ENCODE results near the gene ADCK1.
"Not testable (repeated sequence)": the region's sequence is repeated elsewhere in the genome, so short reads cannot be mapped to it uniquely, and the experiment has no call there.

Gene ADCK1

GRCh38 chr14:77794357-77794756 is 5.6 kb upstream of the ADCK1 start:
- H3K27me3 Mint-ChIP-seq, result peaks cover 11% of the 10 kb centered on the region
- H3K36me3 Mint-ChIP-seq, result no peaks in the 10 kb centered on the region
- H3K27ac Mint-ChIP-seq, result no peak overlapping the region
- H3K4me1 Mint-ChIP-seq, result peaks cover under 1% of the 10 kb centered on the region
- no peaks in the 10 kb centered on the region for H3K9me3 Mint-ChIP-seq
- no peak overlapping the region for H3K4me3 Mint-ChIP-seq
- no peak for ATAC-seq

- H3K4me3 Mint-ChIP-seq, result peak overlapping the region; percentile 86
- ATAC-seq, H3K27me3 Mint-ChIP-seq: not testable (repeated sequence)
Observed at GRCh38 chr14:77799456-77799855, 453 bp upstream of the ADCK1 start.

DNA sequence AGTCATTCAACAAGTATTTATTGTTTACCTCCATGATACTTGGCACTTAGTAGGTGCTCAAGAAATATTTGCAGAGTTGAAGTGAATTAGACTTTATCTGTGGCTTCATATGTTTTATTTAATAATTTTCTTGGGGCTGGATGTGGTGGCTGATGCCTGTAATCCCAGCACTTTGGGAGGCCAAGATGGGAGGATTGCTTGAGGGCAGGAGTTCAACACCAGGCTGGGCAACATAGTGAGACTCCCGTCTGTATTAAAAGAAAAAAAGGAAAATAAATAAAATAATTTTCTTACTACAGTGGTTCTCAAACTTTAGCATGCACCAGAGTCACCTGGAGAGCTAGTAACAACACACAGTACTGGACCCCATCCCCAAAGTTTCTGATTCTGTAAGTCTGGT is 905 bp downstream of the ADCK1 start:
- H3K36me3 Mint-ChIP-seq, result no peaks in the 10 kb centered on the region
- H3K9me3 Mint-ChIP-seq, result no peaks in the 10 kb centered on the region
- H3K4me1 Mint-ChIP-seq, result peaks cover 10% of the 10 kb centered on the region
- peak overlapping the region; percentile 86 for H3K4me3 Mint-ChIP-seq
- H3K27me3 Mint-ChIP-seq, result no peaks in the 10 kb centered on the region
- peak overlapping the region; percentile 90 for H3K27ac Mint-ChIP-seq
- no peak for ATAC-seq

More at GRCh38 chr14:77799456-77799855, 453 bp upstream of the ADCK1 start:
- H3K36me3 Mint-ChIP-seq, H3K9me3 Mint-ChIP-seq: not testable (repeated sequence)
- peak overlapping the region; percentile 90 for H3K27ac Mint-ChIP-seq
- peaks cover 10% of the 10 kb centered on the region for H3K4me1 Mint-ChIP-seq

DNA sequence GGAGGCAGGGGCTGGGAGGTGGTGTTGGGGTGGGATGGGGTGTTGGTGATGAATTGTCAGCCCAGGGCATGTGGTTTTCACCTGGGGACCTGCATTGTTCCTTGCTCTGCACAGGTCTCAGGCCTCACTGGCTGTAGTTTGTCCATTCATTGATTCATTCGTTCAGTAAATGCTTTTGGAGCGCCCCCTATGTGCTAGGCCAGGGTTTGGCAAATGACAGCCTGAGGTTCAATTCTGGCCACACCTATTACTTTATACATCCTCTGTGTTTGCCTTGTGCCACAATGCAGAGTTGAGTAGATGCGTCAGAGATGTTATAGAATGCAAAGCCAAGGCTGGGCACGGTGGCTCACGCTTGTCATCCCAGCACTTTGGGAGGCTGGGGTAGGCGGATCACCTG is 4.7 kb downstream of the ADCK1 start:
- Mint-ChIP-seq H3K4me3 (no peak overlapping the region), H3K36me3 (no peaks in the 10 kb centered on the region), H3K9me3 (no peaks in the 10 kb centered on the region), H3K4me1 (peaks cover 14% of the 10 kb centered on the region), H3K27ac (no peak overlapping the region), H3K27me3 (no peaks in the 10 kb centered on the region)
- no peak for ATAC-seq

GRCh38 chr14:77805706-77806105 is 5.8 kb downstream of the ADCK1 start:
- Mint-ChIP-seq H3K36me3 (peaks cover 1% of the 10 kb centered on the region), H3K4me1 (peaks cover 6% of the 10 kb centered on the region), H3K9me3 (no peaks in the 10 kb centered on the region), H3K27me3 (no peaks in the 10 kb centered on the region), H3K4me3 (no peak overlapping the region), H3K27ac (no peak overlapping the region)
- no peak for ATAC-seq

DNA sequence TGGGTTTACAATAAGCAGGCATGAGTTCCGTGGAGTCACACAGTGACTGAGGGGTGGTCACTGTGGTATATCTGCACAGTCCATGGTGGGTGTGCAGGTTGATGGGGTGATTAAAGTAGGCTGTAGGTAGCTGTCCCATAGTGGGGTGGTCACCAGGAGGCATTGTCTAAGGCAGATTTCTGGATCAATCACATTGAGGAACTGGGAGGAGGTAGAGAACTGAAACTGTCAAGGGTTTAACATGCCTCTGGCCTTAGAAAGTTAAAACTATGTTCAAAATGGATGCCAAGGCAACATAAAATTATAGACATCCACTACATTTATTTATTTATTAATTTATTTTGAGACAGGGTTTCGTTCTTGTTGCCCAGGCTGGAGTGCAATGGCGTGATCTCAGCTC is 8.3 kb downstream of the ADCK1 start:
- no peak for ATAC-seq
- peaks cover 5% of the 10 kb centered on the region for H3K36me3 Mint-ChIP-seq
- no peaks in the 10 kb centered on the region for H3K9me3 Mint-ChIP-seq
- H3K4me3 Mint-ChIP-seq, result no peak overlapping the region
- peaks cover 6% of the 10 kb centered on the region for H3K4me1 Mint-ChIP-seq
- no peak overlapping the region for H3K27ac Mint-ChIP-seq
- H3K27me3 Mint-ChIP-seq, result no peaks in the 10 kb centered on the region

GRCh38 chr14:77809011-77809410 is 9.1 kb downstream of the ADCK1 start:
- Mint-ChIP-seq H3K27me3 (no peaks in the 10 kb centered on the region), H3K27ac (no peak overlapping the region), H3K4me1 (peaks cover 6% of the 10 kb centered on the region), H3K36me3 (peaks cover 5% of the 10 kb centered on the region), H3K9me3 (no peaks in the 10 kb centered on the region), H3K4me3 (no peak overlapping the region)
- no peak for ATAC-seq

DNA sequence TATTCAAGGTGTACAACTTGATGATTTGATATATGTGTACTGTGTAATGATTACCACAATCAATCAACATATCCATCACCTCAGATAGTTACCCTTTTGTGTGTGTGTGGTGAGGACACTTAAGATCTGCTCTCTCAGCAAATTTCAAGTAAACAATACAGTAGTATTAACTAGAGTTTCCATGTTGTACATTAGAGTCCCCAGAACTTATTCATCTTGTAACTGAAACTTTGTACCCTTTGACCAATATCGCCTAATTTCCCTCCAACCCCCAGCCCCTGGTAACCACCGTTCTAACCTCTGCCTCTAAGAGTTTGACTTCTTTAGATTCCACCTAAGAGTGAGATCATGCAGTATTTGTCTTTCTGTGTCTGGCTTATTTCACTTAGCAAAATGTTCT is 12.1 kb downstream of the ADCK1 start:
- H3K9me3 Mint-ChIP-seq, result no peaks in the 10 kb centered on the region
- no peak overlapping the region for H3K4me3 Mint-ChIP-seq
- peaks cover 6% of the 10 kb centered on the region for H3K4me1 Mint-ChIP-seq
- peaks cover 5% of the 10 kb centered on the region for H3K36me3 Mint-ChIP-seq
- no peaks in the 10 kb centered on the region for H3K27me3 Mint-ChIP-seq
- H3K27ac Mint-ChIP-seq, result no peak overlapping the region
- ATAC-seq, result peak; percentile 50

DNA sequence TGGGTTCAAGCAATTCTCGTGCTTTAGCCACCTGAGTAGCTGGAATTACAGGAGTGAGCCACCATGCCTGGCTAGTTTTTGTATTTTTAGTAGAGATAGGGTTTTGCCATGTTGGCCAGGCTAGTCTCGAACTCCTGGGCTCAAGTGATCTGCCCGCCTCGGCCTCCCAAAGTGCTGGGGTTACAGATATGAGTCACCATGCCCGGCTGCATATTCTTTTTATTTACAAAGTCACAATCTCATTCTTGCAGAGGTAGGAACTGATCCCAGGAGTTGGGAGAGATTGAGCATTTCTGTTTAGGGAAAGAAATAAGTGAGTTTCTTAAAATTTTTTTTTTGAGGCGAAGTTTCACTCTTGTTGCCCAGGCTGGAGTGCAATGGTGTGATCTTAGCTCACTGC is 12.8 kb downstream of the ADCK1 start:
- not testable (repeated sequence) for ATAC-seq, H3K27me3 Mint-ChIP-seq, H3K9me3 Mint-ChIP-seq, H3K4me3 Mint-ChIP-seq, H3K36me3 Mint-ChIP-seq, H3K27ac Mint-ChIP-seq
- peaks cover 10% of the 10 kb centered on the region for H3K4me1 Mint-ChIP-seq

- Mint-ChIP-seq H3K36me3 (peaks cover 60% of the 10 kb centered on the region), H3K4me3 (no peak overlapping the region), H3K27ac (no peak overlapping the region), H3K4me1 (peaks cover 2% of the 10 kb centered on the region), H3K9me3 (no peaks in the 10 kb centered on the region), H3K27me3 (no peaks in the 10 kb centered on the region)
- ATAC-seq, result no peak
Observed at GRCh38 chr14:77822307-77822706, 22.4 kb downstream of the ADCK1 start.

DNA sequence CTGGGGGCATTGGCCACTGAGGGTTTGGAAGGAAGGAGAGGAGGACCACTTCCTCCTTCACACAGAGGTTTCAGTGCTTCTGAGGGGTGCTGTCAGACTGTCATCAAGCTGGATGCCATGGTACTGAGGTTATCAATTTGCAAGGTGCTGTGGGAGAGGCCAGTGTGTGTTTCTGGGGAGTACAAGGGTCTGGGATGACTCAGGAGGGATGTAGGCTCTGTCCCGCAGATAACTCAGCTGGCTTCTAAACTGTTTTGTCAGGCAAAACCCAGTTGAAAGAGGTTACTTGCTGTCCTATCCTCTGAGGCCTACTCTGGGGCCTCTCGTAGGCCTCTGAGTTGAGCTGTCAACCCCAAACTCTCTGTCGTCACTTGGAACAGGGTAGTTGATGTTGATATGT is 22.8 kb downstream of the ADCK1 start:
- Mint-ChIP-seq H3K4me1 (no peaks in the 10 kb centered on the region), H3K27ac (no peak overlapping the region), H3K36me3 (peaks cover 60% of the 10 kb centered on the region), H3K9me3 (no peaks in the 10 kb centered on the region), H3K4me3 (no peak overlapping the region), H3K27me3 (no peaks in the 10 kb centered on the region)
- ATAC-seq, result no peak

DNA sequence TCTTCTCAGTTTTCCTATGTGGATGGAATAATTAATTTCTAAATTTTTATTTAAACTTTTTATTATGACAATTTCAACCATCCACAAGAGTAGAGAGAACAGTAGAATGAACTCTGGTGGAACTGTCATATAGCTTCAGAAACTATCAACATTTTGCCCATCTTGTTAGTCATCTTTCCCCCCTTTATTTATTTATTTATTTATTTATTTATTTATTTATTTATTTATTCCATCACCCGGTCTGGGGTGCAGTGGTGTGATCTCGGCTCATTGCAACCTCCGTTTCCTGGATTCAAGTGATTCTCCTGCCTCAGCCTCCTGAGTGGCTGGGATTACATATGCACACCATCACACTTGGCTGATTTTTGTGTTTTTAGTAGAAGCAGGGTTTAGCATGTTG is 23.5 kb downstream of the ADCK1 start:
- Mint-ChIP-seq H3K9me3 (no peaks in the 10 kb centered on the region), H3K4me1 (no peaks in the 10 kb centered on the region), H3K4me3 (no peak overlapping the region), H3K27me3 (no peaks in the 10 kb centered on the region), H3K27ac (no peak overlapping the region), H3K36me3 (peaks cover 60% of the 10 kb centered on the region)
- no peak for ATAC-seq

DNA sequence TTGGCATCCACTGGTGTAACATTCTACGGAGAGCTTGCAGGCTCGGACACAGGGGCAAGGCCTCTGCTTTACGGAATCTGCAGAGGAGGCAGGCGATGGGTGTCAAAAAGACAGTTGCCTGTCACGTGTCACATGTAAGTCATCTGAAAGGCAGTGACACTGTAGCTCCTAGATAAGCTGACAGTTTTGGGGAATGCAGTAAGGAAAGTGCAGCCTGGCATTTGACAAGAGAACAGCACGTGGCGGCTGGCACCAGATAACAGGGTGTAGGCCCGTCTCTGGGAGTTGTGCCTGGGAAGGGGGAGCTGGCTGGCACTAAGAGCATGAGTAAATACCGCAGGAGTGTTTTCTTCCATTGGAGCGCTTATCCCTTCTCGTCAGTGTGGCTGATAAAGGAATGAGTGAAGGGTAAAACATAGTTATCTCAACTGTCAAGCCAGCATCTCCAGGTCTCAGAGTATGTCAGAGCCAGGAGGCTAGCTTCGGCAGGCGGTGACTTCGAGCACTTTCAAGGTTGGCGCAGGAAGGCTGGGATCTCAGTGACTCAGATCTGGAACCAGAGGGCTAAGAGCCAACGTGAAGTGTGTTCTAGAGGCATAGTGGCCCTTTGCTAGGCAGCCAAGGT is 26.1 kb downstream of the ADCK1 start:
- Mint-ChIP-seq H3K36me3 (peaks cover 58% of the 10 kb centered on the region), H3K4me1 (no peaks in the 10 kb centered on the region), H3K27me3 (no peaks in the 10 kb centered on the region), H3K9me3 (no peaks in the 10 kb centered on the region), H3K4me3 (no peak overlapping the region), H3K27ac (no peak overlapping the region)
- ATAC-seq, result no peak

DNA sequence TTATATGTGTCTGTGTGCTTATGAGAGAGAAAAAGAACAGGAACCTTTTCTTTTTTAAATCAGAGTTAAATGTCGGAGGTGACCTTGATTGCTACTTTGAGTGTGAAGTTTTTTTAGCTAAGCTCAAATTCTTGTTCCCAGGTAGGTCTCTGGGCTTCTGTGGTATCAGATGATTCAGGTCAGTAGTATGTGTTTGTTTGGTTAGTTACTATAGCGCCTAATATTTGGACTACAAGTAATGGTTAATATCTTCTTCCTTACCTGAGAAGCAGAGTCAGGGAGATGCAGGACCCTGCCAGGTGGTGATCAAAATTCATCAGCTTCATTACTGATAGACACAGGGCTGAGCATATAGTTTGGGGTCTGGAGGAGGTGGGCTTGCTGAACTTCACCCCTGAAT is 30.8 kb downstream of the ADCK1 start:
- no peaks in the 10 kb centered on the region for H3K27me3 Mint-ChIP-seq
- peaks cover 49% of the 10 kb centered on the region for H3K36me3 Mint-ChIP-seq
- H3K4me1 Mint-ChIP-seq, result no peaks in the 10 kb centered on the region
- no peaks in the 10 kb centered on the region for H3K9me3 Mint-ChIP-seq
- H3K27ac Mint-ChIP-seq, result no peak overlapping the region
- no peak overlapping the region for H3K4me3 Mint-ChIP-seq
- ATAC-seq, result no peak

DNA sequence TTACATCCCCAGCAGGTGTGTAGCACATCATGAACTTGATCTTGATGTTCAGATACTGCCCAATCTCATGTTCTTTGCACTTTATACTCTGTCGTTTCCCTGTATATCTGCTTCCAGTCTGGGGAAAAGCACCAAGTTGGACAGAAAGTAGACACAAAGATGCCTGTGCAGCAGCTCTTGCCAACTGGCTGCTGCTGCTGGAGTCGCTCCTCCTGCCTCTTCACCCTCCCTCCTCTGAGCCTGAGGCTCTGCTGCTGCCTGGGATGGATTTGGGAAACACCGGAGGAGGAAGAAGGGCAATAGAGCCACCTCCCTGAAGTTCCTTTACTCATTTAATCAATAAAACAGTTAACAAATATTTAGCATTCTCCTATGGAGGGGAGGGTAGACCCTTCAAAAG is 32.4 kb downstream of the ADCK1 start:
- no peak for ATAC-seq
- Mint-ChIP-seq H3K36me3 (peaks cover 47% of the 10 kb centered on the region), H3K27me3 (no peaks in the 10 kb centered on the region), H3K4me3 (no peak overlapping the region), H3K4me1 (no peaks in the 10 kb centered on the region), H3K27ac (no peak overlapping the region), H3K9me3 (no peaks in the 10 kb centered on the region)

GRCh38 chr14:77837926-77838325 is 38.0 kb downstream of the ADCK1 start:
- Mint-ChIP-seq H3K27ac (no peak overlapping the region), H3K36me3 (peaks cover 42% of the 10 kb centered on the region), H3K9me3 (no peaks in the 10 kb centered on the region), H3K27me3 (no peaks in the 10 kb centered on the region), H3K4me1 (no peaks in the 10 kb centered on the region), H3K4me3 (no peak overlapping the region)
- no peak for ATAC-seq

Measured in stimulated activated memory B cell treated with anti-CD40 and anti-IgM and Interleukin-4, amounts not matched to agents 10 μg/mL and 1 μg/mL and 100 μg/mL, for 72 hours (primary cell).